ENCODE measurements around the gene APOBEC3A. TPM values are rescaled to one million over a fixed set of nuclear protein-coding genes. Genes with fewer than 3 reads are reported as not detected.

Gene APOBEC3A
- total RNA-seq, 1 donor from 2014 or later, result not detected

GRCh38 chr22:38952281-38952993, 5.0 kb upstream of the APOBEC3A start:
- Mint-ChIP-seq H3K36me3 (ENCODE audit: low read depth) (peaks cover 3% of the 10 kb centered on the region), H3K4me3 (ENCODE audit: unreplicated experiment) (no peak overlapping the region), H3K4me1 (ENCODE audit: low read depth) (no peaks in the 10 kb centered on the region), H3K9me3 (ENCODE audit: low read depth) (no peaks in the 10 kb centered on the region), H3K27ac (ENCODE audit: unreplicated experiment) (no peak overlapping the region), H3K27me3 (ENCODE audit: low read depth) (peaks cover 54% of the 10 kb centered on the region)
- no peak for TF ChIP-seq CTCF (IDR thresholded peaks at IDR 0.05)
- DNase-seq (ENCODE audit: low spot score), result no peak

- Mint-ChIP-seq H3K36me3 (ENCODE audit: low read depth) (peaks cover 3% of the 10 kb centered on the region), H3K4me3 (ENCODE audit: unreplicated experiment) (no peak overlapping the region), H3K4me1 (ENCODE audit: low read depth) (no peaks in the 10 kb centered on the region), H3K27ac (ENCODE audit: unreplicated experiment) (no peak overlapping the region), H3K27me3 (ENCODE audit: low read depth) (peaks cover 54% of the 10 kb centered on the region), H3K9me3 (ENCODE audit: low read depth) (no peaks in the 10 kb centered on the region)
- no peak for TF ChIP-seq CTCF (IDR thresholded peaks at IDR 0.05)
- no peak for DNase-seq (ENCODE audit: low spot score)
Observed at GRCh38 chr22:38953091-38953490, 4.3 kb upstream of the APOBEC3A start.

GRCh38 chr22:38953577-38954413, 3.6 kb upstream of the APOBEC3A start:
- DNase-seq (ENCODE audit: low spot score), result no peak
- no peak overlapping the region for H3K27ac Mint-ChIP-seq (ENCODE audit: unreplicated experiment)
- H3K9me3 Mint-ChIP-seq (ENCODE audit: low read depth), result no peaks in the 10 kb centered on the region
- no peak for TF ChIP-seq CTCF (IDR thresholded peaks at IDR 0.05)
- H3K4me1 Mint-ChIP-seq (ENCODE audit: low read depth), result no peaks in the 10 kb centered on the region
- H3K27me3 Mint-ChIP-seq (ENCODE audit: low read depth), result peaks cover 56% of the 10 kb centered on the region
- no peak overlapping the region for H3K4me3 Mint-ChIP-seq (ENCODE audit: unreplicated experiment)
- peaks cover 3% of the 10 kb centered on the region for H3K36me3 Mint-ChIP-seq (ENCODE audit: low read depth)

- H3K27me3 Mint-ChIP-seq (ENCODE audit: low read depth), result peaks cover 53% of the 10 kb centered on the region
- no peak for TF ChIP-seq CTCF (IDR thresholded peaks at IDR 0.05)
Observed at GRCh38 chr22:38954414-38955043, 2.9 kb upstream of the APOBEC3A start.

DNA sequence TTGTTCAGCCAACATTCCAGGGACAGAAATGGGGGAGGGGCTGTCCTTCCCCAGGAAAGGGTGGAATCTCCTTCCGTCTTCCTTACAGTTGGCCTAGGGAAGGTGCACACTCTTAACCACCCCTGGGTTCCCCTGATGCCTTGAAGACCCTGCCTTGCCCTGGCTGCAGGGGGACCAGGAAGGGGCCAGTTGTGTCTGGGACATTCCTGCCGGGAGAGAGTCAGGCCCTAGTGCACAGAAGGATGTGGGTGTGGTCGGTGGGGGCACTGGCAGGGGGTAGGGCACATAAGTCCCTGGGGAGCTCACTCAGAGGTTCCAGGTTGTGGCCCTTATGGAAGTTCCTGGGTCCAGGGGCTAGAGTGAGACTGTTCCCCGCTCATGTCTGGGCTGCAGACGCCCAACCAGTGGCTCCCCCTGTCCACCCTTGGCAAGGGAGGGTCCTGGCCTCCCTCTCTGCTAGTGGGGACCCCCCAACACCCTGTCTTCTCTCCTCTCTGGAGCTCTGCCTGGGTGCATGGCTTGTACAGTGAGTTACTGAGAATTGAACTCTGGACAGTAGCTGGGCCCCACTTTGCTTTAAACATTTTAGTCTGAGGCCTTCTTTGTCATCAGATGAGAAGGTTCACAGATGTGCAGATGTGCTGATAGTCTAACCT, 2.0 kb upstream of the APOBEC3A start:
- no peak overlapping the region for H3K27ac Mint-ChIP-seq (ENCODE audit: unreplicated experiment)
- TF ChIP-seq CTCF (IDR thresholded peaks at IDR 0.05), result no peak
- H3K4me3 Mint-ChIP-seq (ENCODE audit: unreplicated experiment), result no peak overlapping the region
- H3K9me3 Mint-ChIP-seq (ENCODE audit: low read depth), result no peaks in the 10 kb centered on the region
- H3K4me1 Mint-ChIP-seq (ENCODE audit: low read depth), result no peaks in the 10 kb centered on the region
- peaks cover 46% of the 10 kb centered on the region for H3K27me3 Mint-ChIP-seq (ENCODE audit: low read depth)
- no peak for DNase-seq (ENCODE audit: low spot score)
- H3K36me3 Mint-ChIP-seq (ENCODE audit: low read depth), result peaks cover 1% of the 10 kb centered on the region

More at GRCh38 chr22:38954414-38955043, 2.9 kb upstream of the APOBEC3A start:
- Mint-ChIP-seq H3K4me3 (ENCODE audit: unreplicated experiment) (no peak overlapping the region), H3K36me3 (ENCODE audit: low read depth) (peaks cover 1% of the 10 kb centered on the region), H3K4me1 (ENCODE audit: low read depth) (no peaks in the 10 kb centered on the region), H3K27ac (ENCODE audit: unreplicated experiment) (no peak overlapping the region), H3K9me3 (ENCODE audit: low read depth) (no peaks in the 10 kb centered on the region)
- DNase-seq (ENCODE audit: low spot score), result no peak
